HUDEP-2 (cell line): ENCODE results near the gene BRINP2.
A peak's percentile ranks its signal among the peaks of the same experiment; 100 is the strongest.

Source experiments
- DNase-seq, 76 experiments: peaks; one replicate each; lab custom pipeline; 2025; ENCODE audit not compliant: unreplicated experiment in 76 of 76; lab: John Stamatoyannopoulos, UW

BRINP2 gene

DNA sequence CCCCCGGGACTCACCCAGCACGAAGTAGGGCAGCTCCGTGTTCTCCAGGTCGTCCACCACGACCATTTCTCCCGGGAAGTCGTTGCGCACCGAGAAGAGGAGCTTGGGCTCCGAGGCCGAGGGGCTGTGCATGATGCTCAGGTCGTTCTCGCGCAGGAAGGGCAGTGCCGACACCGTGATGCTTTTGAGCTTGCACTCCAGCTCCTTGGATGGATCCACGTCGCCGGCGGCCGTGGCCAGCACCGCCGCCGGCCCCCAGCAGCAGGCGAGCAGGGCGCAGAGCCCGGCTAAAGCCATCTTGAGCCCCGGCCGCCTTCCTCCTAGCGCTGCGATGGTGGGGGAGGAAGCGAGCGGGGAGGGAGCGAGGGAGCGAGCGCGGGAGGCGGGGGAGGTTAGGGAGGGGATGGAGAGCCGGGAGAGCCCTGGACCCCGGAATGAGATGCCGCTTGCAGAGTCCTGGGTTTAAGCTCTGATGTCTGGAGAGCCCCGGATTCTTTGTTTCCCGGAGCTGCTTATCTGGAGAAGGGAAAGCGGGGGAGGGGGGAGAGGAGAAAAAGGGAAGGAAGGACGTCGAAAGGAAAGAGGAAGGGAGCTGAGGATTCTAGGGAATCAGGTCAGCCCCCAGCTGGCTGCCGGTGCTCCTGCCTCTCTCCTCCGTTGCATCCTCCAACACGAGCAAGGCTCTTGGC lies 6.2 kb upstream of the BRINP2 start, which contains the start of gene ASTN1:
Gene ASTN1 (minus strand): TSS at position 333 of the 689 bp plus-strand sequence. CDS start 36 bp downstream, at position 297.
- no peak for DNase-seq

DNA sequence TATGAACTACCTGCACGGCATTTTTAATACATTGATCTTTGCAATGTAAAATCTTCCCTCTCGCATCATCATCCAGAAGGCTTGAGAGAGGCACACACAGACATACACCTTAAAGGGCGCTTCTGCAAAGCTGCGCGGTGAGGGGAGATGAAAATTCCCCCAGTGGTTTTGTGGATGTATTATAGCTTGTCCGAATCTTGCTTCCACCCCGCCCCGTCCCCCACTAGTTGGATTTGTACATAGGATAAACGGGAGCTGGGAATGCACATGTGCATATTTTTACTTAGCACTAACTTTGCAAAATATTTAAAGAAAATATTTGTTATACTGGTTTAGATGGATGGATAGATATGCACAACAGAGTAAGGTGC lies 5.7 kb upstream of the BRINP2 start:
- DNase-seq, result no peak

DNA sequence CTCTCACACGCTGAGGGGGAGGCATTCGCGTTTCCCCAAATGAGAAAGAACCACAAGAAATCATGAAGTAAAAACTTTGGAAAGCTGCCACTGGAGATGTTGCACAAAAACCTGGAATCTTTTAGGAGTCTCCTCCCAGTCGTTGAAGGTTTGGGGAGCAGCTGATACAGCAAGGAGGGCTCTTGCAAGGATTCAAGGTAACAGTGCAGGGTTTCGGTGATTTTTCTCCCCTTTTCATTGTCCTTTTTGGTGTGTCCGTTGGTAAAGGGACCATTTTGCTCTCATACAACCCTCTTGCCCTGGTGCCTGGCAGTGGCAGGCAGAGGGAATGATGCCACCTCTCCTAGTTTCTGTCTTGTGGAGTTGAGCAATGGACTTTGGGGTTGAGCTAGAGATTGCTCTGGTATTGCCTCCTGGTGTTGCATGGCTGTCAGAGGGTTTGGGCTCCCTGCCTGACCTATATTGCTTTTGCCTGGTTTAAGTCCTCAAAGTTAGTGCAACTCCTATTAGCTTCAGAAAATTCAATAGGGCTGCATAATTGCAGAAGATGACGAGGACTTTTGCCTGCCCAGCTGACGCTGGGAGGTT lies 872 bp downstream of the BRINP2 start:
- DNase-seq, result no peak

DNA sequence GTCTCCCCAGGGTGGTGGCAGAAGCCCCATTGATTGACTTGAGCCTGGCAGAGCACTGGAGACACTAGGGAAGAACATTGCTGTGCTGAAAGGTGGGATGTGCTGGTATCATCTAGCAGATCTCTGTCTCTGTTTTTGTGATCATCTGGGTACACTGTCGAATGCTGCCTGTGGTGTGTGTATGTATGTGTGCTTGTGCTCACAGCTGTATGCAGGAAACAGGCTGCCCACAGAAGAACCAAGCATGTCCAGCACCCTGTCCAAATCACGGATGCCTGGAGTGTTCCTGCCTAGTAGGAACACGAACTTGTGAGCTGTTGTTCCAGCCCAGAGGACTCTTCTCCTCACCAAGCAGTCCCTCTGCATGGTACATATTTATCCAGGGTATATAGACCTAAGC lies 1.5 kb downstream of the BRINP2 start:
- no peak for DNase-seq

DNA sequence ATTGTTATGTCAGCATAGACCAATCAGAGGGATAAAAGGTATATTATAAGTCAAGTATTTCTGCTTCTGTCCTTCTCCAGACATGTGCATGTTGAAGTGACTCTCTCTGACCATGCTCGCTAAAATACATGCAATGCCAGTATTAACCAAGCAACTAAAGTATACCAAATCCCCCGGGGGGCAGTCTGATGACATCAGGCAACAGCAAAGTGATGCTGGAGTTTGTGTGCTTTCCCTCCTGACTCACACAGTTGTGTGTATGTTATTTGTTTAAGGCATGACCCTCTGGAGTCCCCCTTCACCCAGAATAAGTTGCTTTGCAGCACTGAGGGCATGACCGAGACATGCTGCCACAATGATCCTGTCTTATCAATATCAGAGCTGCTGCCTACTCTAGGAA lies 2.1 kb downstream of the BRINP2 start:
- no peak for DNase-seq

DNA sequence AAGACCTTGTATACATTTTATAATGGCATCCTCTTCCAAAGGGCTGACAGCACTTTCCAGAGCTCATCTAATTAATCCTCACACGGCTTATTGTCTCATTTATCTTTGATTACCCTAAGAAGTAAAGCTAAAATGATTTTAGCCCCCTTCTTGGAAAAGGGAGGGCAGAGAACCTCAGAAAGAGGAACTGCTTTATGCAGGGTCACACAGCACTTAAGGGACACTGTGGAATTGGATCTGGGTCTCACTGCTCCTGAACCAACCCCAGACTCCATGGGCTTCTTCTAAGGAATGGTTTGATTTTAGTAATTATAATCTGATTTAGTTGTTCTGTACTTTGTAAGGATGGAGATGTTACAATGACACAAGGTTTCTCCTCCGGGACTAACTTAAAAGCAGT lies 3.2 kb downstream of the BRINP2 start:
- DNase-seq, result no peak

DNA sequence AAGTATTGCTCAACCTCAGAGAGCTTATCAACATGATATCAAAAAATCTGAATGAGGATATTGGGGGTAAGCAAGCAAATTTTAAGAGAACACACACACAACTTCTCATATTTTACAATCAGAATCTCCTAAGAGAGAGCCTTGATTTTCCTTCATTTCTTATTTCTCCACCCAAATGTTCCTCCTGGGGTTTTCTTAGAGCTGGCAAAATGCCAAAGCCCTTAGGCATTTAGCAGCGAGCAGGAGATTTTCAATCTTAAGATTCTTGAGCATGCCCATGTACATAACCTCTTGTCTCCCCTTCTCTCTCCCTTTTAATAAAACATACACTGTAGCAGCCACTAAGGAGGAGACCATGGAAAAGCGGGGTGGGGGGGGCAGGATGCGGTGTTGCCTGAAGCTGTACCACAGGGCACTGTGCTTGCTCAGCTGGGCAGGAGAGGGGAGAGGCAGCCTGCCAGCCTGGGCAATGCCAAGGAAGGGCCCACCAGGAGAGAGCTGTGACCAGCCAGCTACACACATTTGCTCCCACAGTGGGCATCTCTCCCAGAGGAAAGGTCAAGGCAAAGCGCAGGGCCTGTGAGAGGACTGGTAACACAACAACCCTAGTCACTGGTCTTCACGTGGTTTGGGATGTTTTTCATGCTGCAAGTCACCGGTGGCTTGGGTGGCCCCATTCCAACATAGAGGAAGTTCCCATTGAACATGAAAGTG lies 4.3 kb downstream of the BRINP2 start:
- DNase-seq, result no peak

DNA sequence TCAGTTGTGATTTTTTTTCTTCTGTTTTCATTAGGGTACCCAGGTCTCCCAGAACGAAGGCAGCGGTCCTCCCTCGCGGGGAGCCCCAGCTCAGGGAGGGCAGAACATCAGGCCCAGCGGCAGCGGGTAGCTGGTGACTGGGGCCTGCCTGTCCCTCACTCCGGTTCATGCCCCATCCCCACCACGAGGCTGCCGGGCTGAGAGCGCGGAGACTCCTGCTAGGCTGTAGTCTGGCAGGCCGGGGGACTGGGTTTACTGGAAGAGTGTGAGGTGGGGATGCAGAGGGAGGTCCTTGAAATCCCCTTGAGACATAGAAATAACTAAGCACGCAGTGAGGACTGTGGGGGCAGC lies 10.5 kb downstream of the BRINP2 start:
- DNase-seq, result no peak

DNA sequence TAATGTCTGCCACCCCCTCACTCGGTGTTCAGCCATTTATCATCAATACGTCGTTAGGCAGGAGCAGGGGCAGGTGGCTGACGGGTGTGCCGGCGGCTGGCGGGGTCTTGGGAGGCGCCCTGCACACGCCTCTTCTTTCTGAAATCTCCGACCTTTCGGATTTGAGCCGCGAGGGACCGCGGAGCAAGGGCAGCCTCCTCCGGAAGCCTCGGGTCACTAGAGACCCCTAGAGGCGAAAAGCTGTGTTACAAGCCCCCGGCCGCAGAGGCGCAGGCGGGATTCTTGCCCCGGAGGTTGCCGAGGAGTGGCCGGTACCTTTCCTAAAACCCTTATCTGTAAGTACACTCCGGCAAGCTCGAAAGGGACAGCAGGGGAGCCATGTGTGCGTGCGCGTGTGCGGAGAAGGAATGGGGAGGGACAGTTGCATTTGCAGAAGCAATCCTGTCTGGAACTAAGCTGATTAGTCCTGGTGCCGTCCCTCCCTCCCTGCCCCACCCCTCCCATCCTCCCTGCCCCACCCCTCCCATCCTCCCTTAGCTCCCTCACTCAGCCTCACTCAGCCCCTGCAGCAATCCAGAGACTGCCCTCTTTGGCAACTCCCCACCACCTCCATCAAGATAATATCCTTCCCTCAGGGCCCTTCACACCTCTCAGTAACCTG lies 11.0 kb downstream of the BRINP2 start:
- peak in 31 of 76 experiments; percentile 1 to 56 (median 16) for DNase-seq

DNA sequence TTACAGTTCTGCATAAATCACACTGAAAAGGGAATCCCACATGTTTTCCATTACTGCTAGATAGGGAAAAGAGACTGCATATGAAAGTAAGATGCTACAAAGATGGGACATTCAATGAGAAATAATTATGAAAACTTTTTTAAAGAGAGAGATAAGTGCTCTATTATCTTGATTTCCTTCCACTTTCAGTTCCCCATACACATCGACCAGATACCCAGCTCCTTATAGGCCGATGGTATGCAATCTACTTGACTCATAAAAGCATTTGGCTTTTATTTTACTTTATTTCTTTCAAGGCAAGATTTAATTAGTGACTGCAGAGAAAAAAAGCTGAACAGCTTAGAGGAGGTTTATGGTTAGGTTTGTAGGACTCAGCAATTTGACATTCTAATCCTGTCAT lies 13.1 kb downstream of the BRINP2 start:
- no peak for DNase-seq

DNA sequence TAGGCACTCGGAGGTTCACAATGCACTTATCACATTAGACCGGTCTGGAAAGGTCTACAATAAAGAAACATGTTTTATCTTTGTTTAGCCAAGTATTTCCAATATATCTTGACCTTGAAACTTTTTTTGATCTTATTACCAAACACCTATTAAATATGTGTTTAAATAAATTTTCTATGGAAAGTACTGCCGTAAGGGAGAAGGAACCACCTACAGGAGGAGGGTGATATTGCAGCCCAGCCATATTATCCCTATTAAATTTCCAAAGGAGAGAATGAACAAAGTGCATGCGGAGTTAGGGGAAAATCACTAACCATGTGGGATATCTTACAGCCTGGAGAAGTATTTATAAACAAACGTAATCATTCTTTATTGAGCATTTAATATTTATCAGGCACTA lies 14.5 kb downstream of the BRINP2 start:
- DNase-seq, result peak in 3 of 76 experiments; percentile 1 to 9 (median 2)

DNA sequence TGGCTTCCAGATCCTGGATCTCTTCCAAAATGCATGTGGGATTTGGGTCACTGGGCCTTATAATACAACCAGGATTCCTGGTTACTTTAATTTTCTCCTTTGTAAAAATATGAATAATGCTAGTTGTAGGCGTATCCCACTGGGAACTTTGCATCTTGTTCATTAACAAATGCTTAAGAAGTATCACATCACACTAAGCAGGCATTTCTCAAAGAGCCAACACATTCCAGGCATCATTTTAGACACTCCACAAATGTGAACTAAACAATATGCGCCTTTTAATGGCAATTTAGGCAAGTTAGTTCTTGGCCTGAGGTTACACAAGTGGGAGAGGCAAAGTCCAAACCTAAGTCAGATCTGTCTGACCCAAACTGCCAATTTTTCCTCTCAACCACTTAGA lies 15.9 kb downstream of the BRINP2 start:
- DNase-seq, result no peak

DNA sequence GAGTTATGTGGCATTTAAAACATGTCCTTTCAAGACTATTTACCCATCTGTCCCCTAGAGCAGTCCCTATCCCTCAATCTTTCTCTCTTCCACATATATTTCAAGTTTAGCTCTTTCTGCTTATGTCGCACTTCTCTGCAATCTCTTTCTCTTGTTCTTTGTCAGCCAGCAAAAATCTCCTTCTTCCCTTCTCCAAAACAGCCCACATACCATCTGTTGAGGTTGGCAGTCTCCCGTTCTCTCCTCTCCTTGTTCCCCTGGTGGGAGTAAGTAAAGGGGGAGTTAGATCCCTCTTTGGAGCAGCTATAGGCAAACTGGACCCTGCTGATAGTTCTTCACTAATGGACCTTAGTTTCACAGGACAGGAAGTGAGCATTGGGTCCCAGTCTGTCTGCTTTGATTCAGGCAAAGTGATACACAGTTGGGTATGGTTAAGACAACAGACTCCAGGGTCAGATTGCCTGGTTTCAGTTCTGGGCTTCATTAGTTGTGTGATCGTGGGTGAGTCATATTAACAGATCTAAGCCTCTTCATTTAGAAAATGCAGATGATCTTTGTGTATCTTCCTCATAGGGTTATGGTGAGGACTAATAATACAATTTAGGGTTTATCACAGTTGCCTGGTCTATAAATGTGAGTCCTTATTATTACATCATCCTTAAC lies 19.7 kb downstream of the BRINP2 start:
- no peak for DNase-seq

DNA sequence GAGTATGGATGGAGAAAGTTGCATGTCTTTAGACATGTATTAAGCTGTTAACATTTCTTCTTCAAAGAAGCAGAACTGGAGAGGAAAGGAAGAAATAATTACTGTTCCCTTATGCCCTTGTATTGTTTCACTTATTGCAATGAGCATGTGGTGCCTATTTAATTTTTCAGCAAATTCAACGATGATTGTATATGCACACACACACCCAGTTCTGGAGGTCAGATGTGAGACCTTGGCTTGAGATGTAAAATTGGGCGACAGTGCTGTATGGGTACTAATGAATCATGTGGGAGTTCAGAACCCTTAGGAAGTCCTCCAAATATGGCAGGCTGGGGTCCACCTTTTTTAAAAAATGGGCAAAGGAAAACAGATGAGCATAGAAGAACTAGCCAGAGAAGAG lies 27.5 kb downstream of the BRINP2 start:
- DNase-seq, result no peak

DNA sequence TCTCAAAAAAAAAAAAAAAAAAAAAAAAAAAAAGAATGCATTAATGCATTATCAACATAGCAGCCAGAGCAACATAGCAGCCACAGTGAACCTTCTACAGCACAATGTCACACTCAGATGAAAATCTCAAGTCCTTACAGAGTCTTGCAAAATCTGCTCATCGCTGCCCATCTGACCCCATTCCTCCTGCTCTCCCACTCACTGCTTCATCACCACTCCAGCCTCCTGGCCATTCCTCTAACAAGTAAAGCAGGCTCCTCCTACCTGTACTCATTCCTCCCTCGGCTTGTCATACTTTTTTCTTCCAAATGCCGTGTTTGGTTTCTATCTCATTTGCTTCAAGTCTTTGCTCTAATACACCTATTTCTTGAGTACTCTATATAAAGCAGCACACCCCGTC lies 29.5 kb downstream of the BRINP2 start:
- DNase-seq, result no peak

DNA sequence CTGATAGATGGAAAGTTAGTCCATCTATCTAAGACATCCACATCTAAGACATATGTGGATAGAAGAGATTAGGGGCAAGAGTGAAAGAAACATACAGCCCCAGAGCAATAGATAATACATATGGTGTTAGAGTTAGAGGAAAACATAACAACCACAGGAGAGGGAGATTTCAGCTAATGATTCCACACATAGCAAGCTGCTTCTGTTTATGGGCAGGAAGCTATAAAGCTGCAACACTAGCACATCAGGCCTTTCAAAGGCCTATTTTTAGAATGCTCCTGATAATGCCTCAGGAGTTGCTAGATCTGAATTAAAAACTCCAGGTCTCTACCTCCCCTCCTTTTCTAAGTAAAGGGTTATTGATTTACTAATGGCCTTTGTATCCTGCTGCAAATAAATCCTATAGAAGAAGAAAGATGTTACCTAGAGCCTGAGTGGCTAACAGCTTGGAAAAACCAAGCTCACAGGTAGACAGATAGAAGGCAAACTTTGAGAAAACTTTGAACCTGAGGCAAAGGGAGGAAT lies 36.1 kb downstream of the BRINP2 start:
- DNase-seq, result no peak

DNA sequence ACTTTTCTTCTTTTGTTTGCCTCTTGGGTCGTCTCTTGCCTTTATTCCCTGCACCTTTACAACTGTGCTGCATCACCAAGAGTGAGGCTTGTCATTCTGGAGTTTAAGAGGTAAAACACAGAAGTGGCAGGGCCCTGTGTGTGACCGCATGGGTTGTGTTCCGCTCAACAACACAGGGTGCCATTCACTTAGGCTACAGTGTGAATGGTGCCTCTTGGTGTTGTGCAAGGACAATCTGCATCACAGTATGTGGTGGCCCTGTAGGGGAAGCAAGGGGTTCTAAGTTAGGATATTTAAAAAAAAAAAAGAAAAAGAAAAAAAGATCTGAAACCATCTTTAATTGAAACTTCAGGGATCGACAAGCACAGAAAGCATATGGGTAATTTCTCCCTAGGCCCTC lies 38.2 kb downstream of the BRINP2 start:
- DNase-seq, result no peak

DNA sequence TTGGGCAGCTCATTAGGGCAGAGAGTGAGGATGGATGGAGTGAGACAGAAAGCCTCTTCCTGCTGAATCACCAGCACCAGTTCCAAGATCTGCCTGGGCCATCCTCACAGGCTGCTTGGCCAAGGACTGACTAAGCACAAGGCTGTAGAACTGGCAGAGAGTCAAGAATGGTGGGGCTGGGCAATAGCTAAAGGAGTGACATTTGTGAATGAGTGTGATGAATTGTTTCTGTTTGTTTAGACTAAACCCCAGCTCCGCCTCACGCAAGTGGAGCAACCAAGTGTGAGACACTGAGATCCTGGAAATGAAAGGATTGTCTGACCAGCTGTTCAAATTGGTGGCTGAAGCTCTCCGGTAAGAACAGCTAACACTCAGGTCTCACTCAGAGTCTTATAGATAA lies 38.6 kb downstream of the BRINP2 start:
- peak in 3 of 76 experiments; percentile 2 to 19 (median 16) for DNase-seq

DNA sequence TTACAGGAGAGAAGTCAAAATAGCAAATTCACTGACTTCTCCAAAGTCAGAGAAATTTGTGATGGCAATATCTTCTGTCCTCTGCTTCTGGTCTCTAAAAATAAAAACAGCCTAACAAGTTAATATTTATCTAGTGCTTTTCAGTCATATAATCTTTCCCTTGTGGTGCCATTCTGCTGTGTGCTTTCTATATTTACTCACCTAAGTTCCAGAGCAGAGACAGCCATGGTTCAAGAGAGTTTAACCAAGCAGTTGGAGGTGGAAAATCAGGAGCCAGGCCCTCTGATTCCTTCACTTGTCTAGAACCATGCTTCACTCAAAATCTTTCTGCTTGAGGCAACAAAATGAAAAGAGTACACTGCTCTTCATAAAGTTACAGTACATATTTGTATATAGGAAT lies 39.3 kb downstream of the BRINP2 start:
- no peak for DNase-seq

DNA sequence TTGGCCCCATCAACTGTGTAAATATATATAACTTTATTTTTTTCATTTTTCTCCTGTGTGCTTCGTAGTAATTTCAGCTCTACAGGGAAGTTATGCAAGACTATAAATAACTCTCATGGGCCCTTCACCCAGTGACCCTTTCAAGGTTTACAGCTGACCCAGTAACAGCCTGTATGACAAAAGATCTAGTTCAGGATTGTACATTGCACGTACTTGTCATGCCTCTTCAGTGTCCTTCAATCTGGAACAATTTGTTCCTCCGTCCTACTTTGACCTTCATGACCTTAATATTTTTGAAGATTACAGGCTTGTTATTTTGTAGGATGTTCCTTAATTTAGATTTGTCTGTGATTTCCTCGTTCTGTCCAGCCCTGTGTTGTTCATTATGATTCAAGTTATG lies 40.5 kb downstream of the BRINP2 start:
- no peak for DNase-seq
